ENCODE data around the gene LRMDA. TPM values are rescaled to one million over a fixed set of nuclear protein-coding genes. Genes with fewer than 3 reads are reported as not detected.

Gene LRMDA
- total and polyA plus RNA-seq, 2 of the 8 experiments (the other 6 are each of a cell fraction or from before 2014, with no cell fraction given) = 0.86 to 2.8 TPM

DNA sequence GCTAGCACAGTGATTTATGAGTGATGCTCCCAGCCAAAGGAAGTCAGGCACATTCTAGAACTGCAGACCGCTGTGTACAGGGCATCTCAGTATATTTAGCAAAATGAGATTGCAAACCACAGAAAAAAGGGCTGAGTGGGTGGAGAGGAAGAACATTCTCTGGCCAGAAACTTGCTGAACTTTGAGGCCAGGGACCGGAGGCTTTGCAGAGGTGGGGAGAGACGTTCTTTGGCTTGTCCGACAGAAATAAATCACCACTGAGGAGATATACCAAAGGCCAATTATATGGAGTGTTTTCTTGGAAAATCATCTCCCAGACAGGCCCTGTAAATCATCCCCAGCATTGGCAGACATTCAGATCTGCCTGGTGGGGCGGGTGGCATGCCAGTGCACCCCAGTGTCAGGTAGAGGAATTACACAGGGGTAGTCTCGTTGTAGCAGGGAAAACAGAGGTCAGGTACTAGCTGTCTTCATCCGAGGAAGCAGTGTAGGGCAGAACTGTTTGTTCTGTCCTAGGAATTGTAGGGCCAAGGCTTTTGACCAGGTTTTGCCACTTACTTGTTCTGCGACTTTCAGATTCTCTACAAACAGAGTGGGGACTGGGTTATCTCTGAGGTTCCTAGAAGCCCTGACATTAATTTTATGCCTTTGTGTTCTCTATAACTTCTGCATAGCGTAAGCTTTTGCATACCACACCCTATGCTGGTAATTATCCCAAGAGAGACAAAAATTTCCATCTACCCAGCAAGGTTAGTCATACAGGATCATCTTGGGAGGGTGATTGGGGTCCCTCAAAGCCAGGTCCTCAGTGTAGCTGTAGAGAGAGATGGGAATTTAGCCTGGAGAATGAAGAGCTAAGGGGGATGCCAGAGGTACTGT is 655.6 kb downstream of the LRMDA start:
- no peaks in the 10 kb centered on the region for H3K79me1 ChIP-seq (ENCODE audit: low read depth, low read length)
- POLR2A ChIA-PET (ENCODE audit: partially characterized antibody) = no interaction called here
- H3K27ac ChIP-seq (ENCODE audit: low read depth, low read length) = no peak overlapping the region
- no peak overlapping the region for H3K4me2 ChIP-seq (ENCODE audit: insufficient read depth in 1 of 2, low read depth in 2 of 2, low read length in 2 of 2)
- H3K4ac ChIP-seq (replicated peaks; ENCODE audit: insufficient read length, low read depth, low read length) = no peak overlapping the region
- H3K18ac ChIP-seq (ENCODE audit: extremely low read depth, low read length) = peak overlapping the region; percentile 27; the same call in 1 of the 2 replicates
- no peak overlapping the region for H4K91ac ChIP-seq (replicated peaks; ENCODE audit: insufficient read length, low read length)
- H3K9ac ChIP-seq (replicated peaks in 1 of 4; ENCODE audit: extremely low read depth in 1 of 4, low read depth in 3 of 4, low read length in 3 of 4) = no peak overlapping the region
- FAIRE-seq = peak; percentile 89
- H4K5ac ChIP-seq (ENCODE audit: insufficient read length, low read depth, low read length) = no peak overlapping the region
- no peak overlapping the region for H2BK15ac ChIP-seq (ENCODE audit: low read length)
- no peaks in the 10 kb centered on the region for H4K20me1 ChIP-seq (replicated peaks in 1 of 2; ENCODE audit: control insufficient read depth in 1 of 2, insufficient read depth in 2 of 2, low read length in 2 of 2)
- no peak overlapping the region for H3K23ac ChIP-seq (ENCODE audit: insufficient read length)
- peaks cover 2 to 18% (median 8%) of the 10 kb centered on the region in 4 experiments; a peak in 5 of 7 replicates for H3K4me1 ChIP-seq (replicated peaks in 1 of 4; ENCODE audit: control insufficient read depth in 3 of 4, insufficient read depth in 4 of 4, low read length in 3 of 4)
- no peak overlapping the region for H3K4me3 ChIP-seq (ENCODE audit: extremely low read depth in 1 of 4, insufficient read depth in 2 of 4, low read depth in 3 of 4, low read length in 4 of 4)
- DNase-seq (ENCODE audit: low read depth in 1 of 2, low spot score in 2 of 2) = peak in 1 of 2 experiments; percentile 61
- H2BK20ac ChIP-seq (ENCODE audit: low read length) = peak overlapping the region; percentile 11; the same call in 1 of the 2 replicates
- H3K9me3 ChIP-seq (ENCODE audit: insufficient read depth in 2 of 2, low read depth in 1 of 2, low read length in 1 of 2) = no peaks in the 10 kb centered on the region
- no peak overlapping the region for H2AFZ ChIP-seq (ENCODE audit: low read length)
- peak; percentile 90 to 94 for TF ChIP-seq RAD21 (IDR thresholded peaks at IDR 0.05 in 1 of 2, conservative IDR thresholded peaks at IDR 0.05 in 1 of 2; ENCODE audit: low read depth in 2 of 2, low read length in 2 of 2)
- no peak for TF ChIP-seq RNF2 (IDR thresholded peaks at IDR 0.05; ENCODE audit: borderline replicate concordance, low read depth, low read length, missing control alignments, poor library complexity, severe bottlenecking)
- TF ChIP-seq RFX5 (IDR thresholded peaks at IDR 0.05; ENCODE audit: borderline replicate concordance, low read depth, low read length) = no peak
- peak; percentile 79 to 89 (median 85) for TF ChIP-seq CTCF (IDR thresholded peaks at IDR 0.05; ENCODE audit: control extremely low read depth in 1 of 3, insufficient read depth in 1 of 3, low read depth in 1 of 3, low read length in 3 of 3)
- no peak for TF ChIP-seq EP300 (IDR thresholded peaks at IDR 0.05; ENCODE audit: borderline replicate concordance in 1 of 2, low read depth in 2 of 2, low read length in 2 of 2)
- H3K36me3 ChIP-seq (ENCODE audit: control insufficient read depth in 2 of 4, insufficient read depth in 4 of 4, low read length in 3 of 4) = no peaks in the 10 kb centered on the region
- H3K14ac ChIP-seq (ENCODE audit: insufficient read length) = no peak overlapping the region
- H2BK120ac ChIP-seq (replicated peaks; ENCODE audit: low read depth, low read length) = no peak overlapping the region
- H3K27me3 ChIP-seq (replicated peaks in 1 of 4; ENCODE audit: control insufficient read depth in 3 of 4, extremely low read depth in 1 of 4, insufficient read depth in 3 of 4, low read length in 3 of 4) = peaks cover 0 to 5% (median 3%) of the 10 kb centered on the region in 4 experiments; a peak in 2 of 7 replicates
- H4K8ac ChIP-seq (ENCODE audit: extremely low read depth, insufficient read depth, low read length) = no peak overlapping the region
- no peak overlapping the region for H2AK5ac ChIP-seq (ENCODE audit: low read depth, low read length)
- H2BK12ac ChIP-seq (ENCODE audit: low read depth, low read length) = peak overlapping the region; percentile 85; the same call in 1 of the 2 replicates
- no peaks in the 10 kb centered on the region for H3K23me2 ChIP-seq (ENCODE audit: low read depth, low read length)
- CTCF ChIA-PET (ENCODE audit: partially characterized antibody) = interaction anchor here (0.5 to 3.1 kb wide), 39 partner anchors 9 to 1027 kb away, joined by 3 to 20 read pairs (median 4); partner anchors contain the start of gene ZNF503
- H3K56ac ChIP-seq (replicated peaks; ENCODE audit: insufficient read length, low read depth, low read length) = no peak overlapping the region
- 70% methylated on average over 9 of the region's 9 CpGs; no CpG with 5 or more reads in 1 of the 2 experiments for WGBS, 2 experiments (ENCODE audit: extremely low coverage in 1 of 2, insufficient coverage in 1 of 2, insufficient read length in 1 of 2, insufficient replicate concordance in 2 of 2, low coverage in 1 of 2, low lambda C conversion rate in 2 of 2, missing lambda C conversion rate in 1 of 2)
- H3K79me2 ChIP-seq (ENCODE audit: control insufficient read depth in 1 of 2, insufficient read depth in 2 of 2, low read length in 2 of 2) = no peaks in the 10 kb centered on the region
- H2BK5ac ChIP-seq (ENCODE audit: low read depth, low read length) = no peak overlapping the region; the same call in 1 of the 2 replicates
